HepG2 (cell line): ENCODE results near the gene STK10. TPM values are rescaled to one million over a fixed set of nuclear protein-coding genes. Genes with fewer than 3 reads are reported as not detected.

Experiments used
- ATAC-seq: fragments of 200-7000 bp; cut with Tn5 transposase; 3 replicates; pipeline ENCODE4 v1.9.1; 2020; ENCODE audit warnings: mild to moderate bottlenecking, moderate library complexity
- BruUV-seq: library from RNA; stranded (reverse); fragments of 400-500 nt; replicated peaks from 2 replicates; lab custom pipeline; 2021; lab: Mats Ljungman, UMichigan
- CTCF ChIA-PET: fragments of 300-600 bp; formaldehyde crosslinking; extraction: SDS; loops from one replicate; lab custom pipeline; 2021; ENCODE audit warnings: low total read pairs, inconsistent platforms, low intra/inter-chr PET ratio; lab: Yijun Ruan, JAX
- POLR2A ChIA-PET: fragments of 350-600 bp; sonication (Branson Sonifier 250); formaldehyde crosslinking; loops from one replicate; lab custom pipeline; 2020; ENCODE audit warnings: antibody characterized with exemption, inconsistent platforms; lab: Yijun Ruan, JAX
- DNase-seq: peaks from one replicate; pipeline ENCODE4 v3.0.0-alpha.2; 2015; ENCODE audit warnings: low spot score
- FAIRE-seq: peaks from 3 replicates; lab custom pipeline; 2011; peaks lifted over from hg19 to GRCh38; lab: Jason Lieb, UNC
- H2AFZ ChIP-seq: one replicate; pipeline ENCODE4 v1.6.1; 2011; ENCODE audit warnings: low read length, inconsistent platforms
- H3K27ac ChIP-seq: fragments of 300-600 bp; 3 replicates; pipeline ENCODE4 v1.8.0; 2011; ENCODE audit warnings: mixed run types, mild to moderate bottlenecking, mixed read lengths, low read length, inconsistent platforms; ENCODE audit not compliant: insufficient read depth; ENCODE audit errors: extremely low read length
- H3K27me3 ChIP-seq, 2 experiments: fragments of 200-600 bp in 1 of 2; 2 replicates in 1 of 2; 3 replicates in 1 of 2; pipeline versions ENCODE4 v1.6.0 to v1.8.0; 2011; ENCODE audit warnings: low read length in 2 of 2, mild to moderate bottlenecking in 2 of 2, moderate library complexity in 2 of 2, inconsistent platforms in 1 of 2; ENCODE audit not compliant: insufficient read depth in 2 of 2, control insufficient read depth in 1 of 2
- H3K36me3 ChIP-seq, 2 experiments: fragments of 200-600 bp in 1 of 2; replicated peaks in 1 of 2; 2 replicates in 1 of 2; 3 replicates in 1 of 2; pipeline versions ENCODE4 v1.5.1 to v1.8.0; 2011; ENCODE audit warnings: low read length in 2 of 2, inconsistent platforms in 1 of 2; ENCODE audit not compliant: insufficient read depth in 2 of 2, control insufficient read depth in 1 of 2
- H3K4me1 ChIP-seq: 2 replicates; pipeline ENCODE4 v1.5.1; 2012; ENCODE audit warnings: low read length, inconsistent platforms; ENCODE audit not compliant: insufficient read depth
- H3K4me2 ChIP-seq: 2 replicates; pipeline ENCODE4 v1.6.0; 2011; ENCODE audit warnings: low read depth, low read length, inconsistent platforms
- H3K4me3 ChIP-seq, 3 experiments: fragments of 200-600 bp in 1 of 3; sonication (generic), shearing (Covaris generic) in 1 of 3; replicated peaks in 1 of 3; 2 replicates each; pipeline ENCODE4 v1.5.1; 2011 to 2016; ENCODE audit warnings: low read length in 3 of 3, inconsistent platforms in 2 of 3, low read depth in 2 of 3, mild to moderate bottlenecking in 2 of 3, control low read depth in 1 of 3, mixed read lengths in 1 of 3; ENCODE audit not compliant: insufficient read depth in 1 of 3
- H3K79me2 ChIP-seq: one replicate; pipeline ENCODE4 v1.6.1; 2011; ENCODE audit warnings: low read length, inconsistent platforms; ENCODE audit not compliant: insufficient read depth
- H3K9ac ChIP-seq: 2 replicates; pipeline ENCODE4 v1.6.0; 2011; ENCODE audit warnings: mild to moderate bottlenecking, low read depth, low read length, inconsistent platforms; ENCODE audit not compliant: insufficient read depth
- H3K9me3 ChIP-seq: 2 replicates; pipeline ENCODE4 v1.5.1; 2012; ENCODE audit warnings: mild to moderate bottlenecking, low read length
- H4K20me1 ChIP-seq: 2 replicates; pipeline ENCODE4 v1.6.0; 2011; ENCODE audit warnings: inconsistent platforms, mild to moderate bottlenecking, low read length, moderate library complexity; ENCODE audit not compliant: insufficient read depth
- FOXA3 ChIP-seq: IDR thresholded peaks from 2 replicates; pipeline ENCODE4 v1.6.1; 2016; ENCODE audit warnings: missing genetic modification reagents, missing compliant biosample characterization
- HIVEP1 ChIP-seq: sonication (generic); formaldehyde crosslinking; IDR thresholded peaks from 2 replicates; pipeline ENCODE4 v1.4.0; 2020; ENCODE audit warnings: mild to moderate bottlenecking, missing genetic modification reagents
- MEIS2 ChIP-seq: sonication (generic); formaldehyde crosslinking; IDR thresholded peaks from 2 replicates; pipeline ENCODE4 v1.9.0; 2021; ENCODE audit warnings: mild to moderate bottlenecking, missing genetic modification reagents
- MIER3 ChIP-seq: IDR thresholded peaks from 2 replicates; pipeline ENCODE4 v1.6.1; 2016; ENCODE audit warnings: missing compliant biosample characterization, borderline replicate concordance
- MXD4 ChIP-seq: IDR thresholded peaks from 2 replicates; pipeline ENCODE4 v1.6.1; 2016; ENCODE audit warnings: mild to moderate bottlenecking, missing biosample characterization, missing genetic modification reagents
- PHF5A ChIP-seq: IDR thresholded peaks from one replicate; pipeline ENCODE4 v1.6.1; 2018; ENCODE audit warnings: low read depth, missing genetic modification reagents; ENCODE audit not compliant: unreplicated experiment
- RELA ChIP-seq: sonication (generic); formaldehyde crosslinking; IDR thresholded peaks from 2 replicates; pipeline ENCODE4 v1.4.0; 2020; ENCODE audit warnings: missing genetic modification reagents
- RORA ChIP-seq: sonication (generic); formaldehyde crosslinking; IDR thresholded peaks from 2 replicates; pipeline ENCODE4 v1.5.0; 2020; ENCODE audit warnings: mild to moderate bottlenecking, missing genetic modification reagents, moderate library complexity
- SNAPC2 ChIP-seq: sonication (generic); formaldehyde crosslinking; IDR thresholded peaks from 2 replicates; pipeline ENCODE4 v1.8.1; 2022; ENCODE audit warnings: mild to moderate bottlenecking, missing genetic modification reagents
- TCF7L2 ChIP-seq: IDR thresholded peaks from 2 replicates; pipeline ENCODE4 v1.6.1; 2011; ENCODE audit warnings: mild to moderate bottlenecking, low read depth, low read length, moderate library complexity
- ZNF644 ChIP-seq: IDR thresholded peaks from 2 replicates; pipeline ENCODE4 v1.6.1; 2016; ENCODE audit warnings: low read depth
- ZNF678 ChIP-seq: sonication (generic); formaldehyde crosslinking; IDR thresholded peaks from 2 replicates; pipeline ENCODE4 v1.4.0; 2020; ENCODE audit warnings: mild to moderate bottlenecking, missing genetic modification reagents
- WGBS: methylation state at CpG from one replicate; pipeline ENCODE4 v1.1.6; 2017; ENCODE audit warnings: low lambda C conversion rate; 5-methylcytosine and 5-hydroxymethylcytosine counted together
- in situ Hi-C: cut with HindIII; loops from 2 replicates; pipeline ENCODE4 v1.10.0; 2017; ENCODE audit warnings: low pct_unique_long_range_greater_than_20kb; ENCODE audit not compliant: extremely low pct_ligation_motif_present
- intact Hi-C: fragments of 100-400 bp; cut with micrococcal nuclease; formaldehyde crosslinking; loops from one replicate; pipeline ENCODE4 v1.10.0; 2022; ENCODE audit not compliant: unreplicated experiment
- polyA plus RNA-seq, 8 experiments: library from polyadenylated mRNA; depleted of rRNA in 3 of 8; stranded (reverse) in 7 of 8; unstranded in 1 of 8; fragments of >200 nt; fragmentation: Illumina TruSeq in 4 of 8; extraction: Trizol in 4 of 8; gene quantifications; 2 replicates each; pipeline versions ENCODE4 v1.2.1 to v1.2.3, GENCODE V29; 2011 to 2016; ENCODE audit warnings: low read depth in 4 of 8, missing spikeins in 1 of 8, mixed read lengths in 1 of 8; ENCODE audit not compliant: insufficient read depth in 1 of 8
- total RNA-seq, 5 experiments: library from RNA; depleted of rRNA; stranded (reverse); fragments of >200 nt; fragmentation: Illumina TruSeq; extraction: Trizol; gene quantifications; 2 replicates each; pipeline ENCODE4 v1.2.3, GENCODE V29; 2016; ENCODE audit warnings: low read depth in 1 of 5

The STK10 gene
- total and polyA plus RNA-seq, 2 of the 13 experiments (the other 11 are each of a cell fraction or from before 2014, with no cell fraction given), result 7.0 to 7.2 TPM

- no peak for DNase-seq
- ATAC-seq, result no peak
- 99% methylated on average over 6 of the region's 8 CpGs for WGBS
- Histone ChIP-seq H4K20me1 (no peaks in the 10 kb centered on the region), H3K9me3 (no peaks in the 10 kb centered on the region), H2AFZ (no peak overlapping the region), H3K4me1 (peaks cover 45% of the 10 kb centered on the region), H3K9ac (no peak overlapping the region), H3K36me3 (no peaks in the 10 kb centered on the region), H3K4me2 (no peak overlapping the region), H3K4me3 (no peak overlapping the region), H3K27me3 (no peaks in the 10 kb centered on the region), H3K27ac (no peak overlapping the region), H3K79me2 (no peaks in the 10 kb centered on the region)
- ChIA-PET POLR2A (interaction anchor here (1.1 kb wide), 1 partner anchor 29 kb away, joined by 3 read pairs; the partner anchor contains the start of gene STK10), CTCF (no interaction called here)
- in situ Hi-C loops, result no loop called here
- no TSS peak for BruUV-seq
- intact Hi-C loops, result no loop called here
- TF ChIP-seq MEIS2 (CRISPR knock-in tag) (no peak), ZNF644 (CRISPR knock-in tag) (no peak), MIER3 (CRISPR knock-in tag) (no peak), FOXA3 (CRISPR knock-in tag) (no peak), TCF7L2 (no peak), HIVEP1 (CRISPR knock-in tag) (no peak), PHF5A (CRISPR knock-in tag) (no peak), RORA (no peak), ZNF678 (no peak), MXD4 (CRISPR knock-in tag) (no peak), SNAPC2 (no peak), RELA (CRISPR knock-in tag) (no peak)
- FAIRE-seq, result no peak
Measured at GRCh38 chr5:172159016-172159415, 29.0 kb downstream of the STK10 start.
